ENCODE results near the gene HEBP1. TPM values are rescaled to one million over a fixed set of nuclear protein-coding genes. Genes with fewer than 3 reads are reported as not detected.

The HEBP1 gene
- total RNA-seq, 6 experiments from 2014 or later = 45.8 to 100 (median 68.9) TPM

GRCh38 chr12:13026286-13026685 is 26.2 kb upstream of the HEBP1 start:
- Histone ChIP-seq H3K4me1 (no peaks in the 10 kb centered on the region), H3K36me3 (no peaks in the 10 kb centered on the region), H3K27ac (no peak overlapping the region), H3K27me3 (no peaks in the 10 kb centered on the region), H3K4me3 (no peak overlapping the region), H3K9me3 (no peaks in the 10 kb centered on the region)
- no peak for TF ChIP-seq POLR2A (IDR thresholded peaks at IDR 0.05)
- no peak for TF ChIP-seq CTCF (IDR thresholded peaks at IDR 0.05)
- ATAC-seq (no peak), DNase-seq (no peak)
- intact Hi-C loops (cut with DNase I) = no loop called here
- WGBS (ENCODE audit: insufficient coverage, low coverage, low lambda C conversion rate, missing lambda C conversion rate) = 46% methylated on average over 1 of the region's 1 CpG

- H3K4me1 ChIP-seq = no peaks in the 10 kb centered on the region
- intact Hi-C loops (cut with DNase I) = no loop called here
Observed at GRCh38 chr12:13024531-13024916, 24.5 kb upstream of the HEBP1 start.

GRCh38 chr12:13023811-13024530 is 23.9 kb upstream of the HEBP1 start:
- WGBS (ENCODE audit: insufficient coverage, low coverage, low lambda C conversion rate, missing lambda C conversion rate) = 57% methylated on average over 6 of the region's 6 CpGs
- Histone ChIP-seq H3K4me1 (no peaks in the 10 kb centered on the region), H3K9me3 (no peaks in the 10 kb centered on the region), H3K27me3 (no peaks in the 10 kb centered on the region), H3K4me3 (peak overlapping the region in 1 of 3 donors; percentile 15), H3K36me3 (no peaks in the 10 kb centered on the region), H3K27ac (no peak overlapping the region)
- intact Hi-C loops (cut with DNase I) = no loop called here
- DNase-seq (no peak), ATAC-seq (peak in 3 of 4 donors; percentile 78 to 88 (median 81))
- TF ChIP-seq POLR2A (IDR thresholded peaks at IDR 0.05) = no peak
- peak in 3 of 4 donors; percentile 27 to 47 (median 35) for TF ChIP-seq CTCF (IDR thresholded peaks at IDR 0.05)

More at GRCh38 chr12:13024531-13024916, 24.5 kb upstream of the HEBP1 start:
- Histone ChIP-seq H3K27ac (no peak overlapping the region), H3K9me3 (no peaks in the 10 kb centered on the region), H3K27me3 (no peaks in the 10 kb centered on the region), H3K4me3 (peak overlapping the region in 1 of 3 donors; percentile 15), H3K36me3 (no peaks in the 10 kb centered on the region)
- 6% methylated on average over 5 of the region's 5 CpGs for whole genome bisulfite sequencing (ENCODE audit: insufficient coverage, low coverage, low lambda C conversion rate, missing lambda C conversion rate)
- ATAC-seq (peak in 3 of 4 donors; percentile 47 to 79 (median 61)), DNase-seq (no peak)
- TF ChIP-seq CTCF (IDR thresholded peaks at IDR 0.05) (no peak), POLR2A (IDR thresholded peaks at IDR 0.05) (no peak)

GRCh38 chr12:13022851-13023271 is 22.8 kb upstream of the HEBP1 start:
- no peaks in the 10 kb centered on the region for H3K4me1 ChIP-seq
- H3K27ac ChIP-seq = no peak overlapping the region
- 58% methylated on average over 6 of the region's 6 CpGs for WGBS (ENCODE audit: insufficient coverage, low coverage, low lambda C conversion rate, missing lambda C conversion rate)
- no peaks in the 10 kb centered on the region for H3K9me3 ChIP-seq
- H3K36me3 ChIP-seq = no peaks in the 10 kb centered on the region
- no peaks in the 10 kb centered on the region for H3K27me3 ChIP-seq
- intact Hi-C loops (cut with DNase I) = no loop called here
- TF ChIP-seq CTCF (IDR thresholded peaks at IDR 0.05) (no peak), POLR2A (IDR thresholded peaks at IDR 0.05) (no peak)
- DNase-seq (no peak), ATAC-seq (no peak)
- no peak overlapping the region for H3K4me3 ChIP-seq
